ENCODE results near the gene B3GALT4.
"Not testable (repeated sequence)": the region's sequence is repeated elsewhere in the genome, so short reads cannot be mapped to it uniquely, and the experiment has no call there.

B3GALT4 gene

DNA sequence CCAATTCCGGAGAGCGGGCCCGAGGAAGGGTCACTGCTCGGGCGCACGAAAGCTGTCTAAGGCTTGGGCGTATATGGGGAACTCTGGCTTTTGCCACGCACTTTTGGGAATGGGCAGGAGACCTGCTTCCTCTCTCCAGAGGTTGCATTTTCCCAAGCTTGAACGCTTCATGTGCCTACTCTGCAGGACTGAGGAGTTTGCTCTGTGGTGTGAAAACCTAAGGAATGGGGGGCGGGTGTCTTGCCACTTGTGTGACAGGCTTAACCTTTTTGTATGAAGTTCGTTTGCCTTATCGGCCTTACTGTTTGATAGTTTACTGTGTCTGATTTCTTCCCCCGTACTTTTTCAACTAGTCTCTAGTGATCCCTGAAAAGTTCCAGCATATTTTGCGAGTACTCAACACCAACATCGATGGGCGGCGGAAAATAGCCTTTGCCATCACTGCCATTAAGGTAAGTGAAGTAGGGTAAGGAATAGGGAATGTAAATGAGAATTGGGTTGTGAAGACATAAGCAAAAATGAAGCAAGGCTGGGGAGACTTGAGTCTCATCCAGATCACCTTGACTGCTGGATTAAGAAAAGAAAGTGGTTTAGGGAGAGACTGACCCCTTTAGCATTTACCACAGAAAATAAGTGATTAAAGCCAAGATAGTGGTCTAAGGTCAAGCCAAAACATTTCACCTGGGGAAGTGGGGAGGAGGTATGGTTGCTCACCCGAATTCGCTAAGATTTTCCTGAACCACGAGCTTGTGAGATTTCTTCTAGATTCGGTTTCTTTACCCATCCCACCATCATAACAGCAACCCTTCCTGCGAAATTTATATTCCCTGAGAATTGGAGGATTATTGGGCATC is 4.4 kb upstream of the B3GALT4 start:
- DNase-seq (ENCODE audit: low read depth): no peak

DNA sequence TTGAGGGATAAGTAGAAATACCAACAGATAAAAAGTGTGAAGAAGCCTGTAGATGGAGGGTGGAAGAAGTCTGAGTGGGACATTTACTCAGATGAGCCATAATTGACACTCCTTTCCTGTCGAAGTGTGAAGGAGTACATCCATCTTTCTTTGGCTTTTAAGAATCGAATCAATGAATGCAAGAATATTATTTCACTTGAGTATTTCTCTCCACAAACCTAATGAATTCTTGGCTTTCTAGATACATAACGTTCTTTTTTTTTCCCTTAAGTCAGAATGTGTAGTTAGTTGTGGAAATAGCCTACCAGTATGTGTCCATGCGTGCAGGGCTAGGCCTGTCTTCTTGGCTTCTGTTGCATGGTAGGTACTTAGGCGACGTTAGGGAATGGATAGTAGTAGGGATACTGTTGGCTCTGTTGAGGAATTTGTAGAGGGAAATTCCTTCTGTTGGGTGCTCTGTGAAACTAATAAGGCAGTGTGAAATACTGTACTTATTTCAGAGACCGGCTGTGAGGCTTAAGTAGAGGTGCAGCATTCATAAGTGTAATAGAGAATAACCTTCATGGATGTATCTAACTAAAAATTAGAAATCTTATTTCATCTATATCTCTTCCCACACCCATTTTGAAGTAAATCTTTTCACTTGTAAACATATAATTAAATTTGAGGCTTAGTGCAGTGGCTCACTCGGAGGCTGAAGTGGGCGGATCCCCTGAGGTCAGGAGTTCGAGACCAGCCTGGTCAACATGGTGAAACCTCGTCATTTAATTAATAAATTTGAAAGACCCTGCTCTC is 3.6 kb upstream of the B3GALT4 start:
- no peak for DNase-seq (ENCODE audit: low read depth)

DNA sequence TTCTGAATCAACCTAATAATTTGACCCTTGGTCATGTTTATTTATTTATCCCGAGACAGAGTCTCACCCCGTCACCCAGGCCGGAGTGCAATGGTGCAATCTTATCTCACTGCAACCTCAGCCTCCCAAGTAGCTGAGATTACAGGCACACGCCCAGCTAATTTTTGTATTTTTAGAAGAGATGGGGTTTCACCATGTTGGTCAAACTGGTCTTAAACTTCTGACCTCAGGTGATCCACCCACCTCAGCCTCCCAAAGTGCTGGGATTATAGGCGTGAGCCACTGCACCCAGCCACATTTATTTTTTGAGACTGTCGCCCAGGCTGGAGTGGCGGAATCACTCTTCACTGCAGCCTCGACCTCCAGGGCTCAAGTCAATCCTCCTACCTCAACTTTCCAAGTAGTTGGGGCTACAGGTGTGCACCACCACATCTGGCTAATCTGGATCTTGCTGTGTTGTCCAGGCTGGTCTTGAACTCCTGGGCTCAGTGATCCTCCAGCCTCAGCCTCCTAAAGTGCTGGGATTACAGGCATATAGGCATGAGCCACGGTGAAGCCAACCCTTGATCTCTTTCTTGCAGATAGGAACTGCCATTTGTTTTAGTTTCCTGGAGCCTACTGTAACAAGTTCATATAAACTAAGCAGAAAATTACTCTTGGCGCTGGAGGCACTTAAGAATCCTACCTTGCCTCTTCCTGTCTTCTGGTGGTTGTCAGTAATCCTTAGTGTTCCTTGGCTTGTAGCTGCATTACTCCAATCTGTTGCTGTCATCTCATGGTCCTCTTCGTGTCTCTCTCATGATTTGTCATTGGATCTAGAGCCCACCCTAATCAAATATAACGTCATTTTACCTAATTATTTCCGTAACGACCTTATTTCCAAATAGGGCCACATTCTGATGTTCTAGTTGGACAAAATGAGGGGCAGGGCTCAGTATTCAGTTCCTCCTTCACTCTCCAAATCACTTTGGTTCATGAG is 2.7 kb upstream of the B3GALT4 start:
- no peak for DNase-seq (ENCODE audit: low read depth)

DNA sequence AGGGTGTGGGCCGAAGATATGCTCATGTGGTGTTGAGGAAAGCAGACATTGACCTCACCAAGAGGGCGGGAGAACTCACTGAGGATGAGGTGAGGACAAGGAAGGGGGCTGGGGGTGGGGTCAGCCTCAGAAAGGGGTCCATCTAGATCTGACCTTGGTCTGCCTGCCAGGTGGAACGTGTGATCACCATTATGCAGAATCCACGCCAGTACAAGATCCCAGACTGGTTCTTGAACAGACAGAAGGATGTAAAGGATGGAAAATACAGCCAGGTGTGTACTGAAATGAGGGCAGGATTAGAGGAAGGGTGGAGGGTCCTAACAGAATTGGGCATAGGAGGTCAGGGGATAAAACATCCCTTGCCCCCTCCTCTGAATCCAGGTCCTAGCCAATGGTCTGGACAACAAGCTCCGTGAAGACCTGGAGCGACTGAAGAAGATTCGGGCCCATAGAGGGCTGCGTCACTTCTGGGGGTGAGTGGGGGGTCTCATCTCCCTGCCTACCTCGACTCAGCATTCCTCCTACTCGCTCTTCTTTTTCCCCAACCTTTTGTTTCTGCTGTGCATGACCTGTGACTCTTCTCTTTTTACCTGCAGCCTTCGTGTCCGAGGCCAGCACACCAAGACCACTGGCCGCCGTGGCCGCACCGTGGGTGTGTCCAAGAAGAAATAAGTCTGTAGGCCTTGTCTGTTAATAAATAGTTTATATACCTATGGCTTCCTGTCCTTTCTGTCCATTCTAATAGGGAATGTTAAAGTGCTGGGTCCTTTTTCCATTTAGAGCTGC is 935 bp upstream of the B3GALT4 start:
- DNase-seq (ENCODE audit: low read depth): not testable (repeated sequence)

DNA sequence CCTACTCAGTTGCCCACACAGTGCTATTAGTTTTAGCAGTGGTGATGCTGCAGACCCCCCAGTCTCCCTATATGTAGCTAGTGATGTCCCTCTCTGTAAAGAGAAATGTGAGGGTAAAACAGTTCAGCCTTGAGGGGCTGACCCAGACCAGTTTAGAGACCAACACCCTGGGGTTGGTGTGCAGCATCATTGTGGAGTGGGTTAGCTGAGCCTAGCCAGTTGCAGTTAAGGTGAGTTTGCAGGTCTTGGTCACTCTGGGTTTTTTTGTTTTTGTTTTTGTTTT is 401 bp upstream of the B3GALT4 start:
- no peak for DNase-seq (ENCODE audit: low read depth)

DNA sequence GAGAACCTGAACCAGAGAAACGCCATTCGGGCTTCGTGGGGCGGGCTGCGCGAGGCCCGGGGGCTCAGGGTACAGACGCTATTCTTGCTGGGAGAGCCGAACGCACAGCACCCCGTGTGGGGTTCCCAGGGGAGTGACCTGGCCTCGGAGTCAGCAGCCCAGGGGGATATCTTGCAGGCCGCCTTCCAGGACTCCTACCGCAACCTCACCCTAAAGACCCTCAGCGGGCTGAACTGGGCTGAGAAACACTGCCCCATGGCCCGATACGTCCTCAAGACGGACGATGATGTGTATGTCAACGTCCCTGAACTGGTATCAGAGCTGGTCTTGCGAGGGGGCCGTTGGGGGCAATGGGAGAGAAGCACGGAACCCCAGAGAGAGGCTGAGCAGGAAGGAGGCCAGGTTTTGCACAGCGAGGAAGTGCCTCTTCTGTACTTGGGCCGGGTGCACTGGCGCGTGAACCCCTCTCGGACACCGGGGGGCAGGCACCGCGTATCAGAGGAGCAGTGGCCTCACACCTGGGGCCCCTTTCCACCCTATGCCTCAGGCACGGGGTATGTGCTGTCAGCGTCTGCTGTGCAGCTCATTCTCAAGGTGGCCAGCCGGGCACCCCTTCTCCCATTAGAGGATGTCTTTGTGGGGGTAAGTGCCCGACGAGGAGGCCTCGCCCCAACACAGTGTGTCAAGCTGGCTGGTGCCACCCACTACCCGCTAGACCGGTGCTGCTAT is 904 bp downstream of the B3GALT4 start:
- no peak for DNase-seq (ENCODE audit: low read depth)

DNA sequence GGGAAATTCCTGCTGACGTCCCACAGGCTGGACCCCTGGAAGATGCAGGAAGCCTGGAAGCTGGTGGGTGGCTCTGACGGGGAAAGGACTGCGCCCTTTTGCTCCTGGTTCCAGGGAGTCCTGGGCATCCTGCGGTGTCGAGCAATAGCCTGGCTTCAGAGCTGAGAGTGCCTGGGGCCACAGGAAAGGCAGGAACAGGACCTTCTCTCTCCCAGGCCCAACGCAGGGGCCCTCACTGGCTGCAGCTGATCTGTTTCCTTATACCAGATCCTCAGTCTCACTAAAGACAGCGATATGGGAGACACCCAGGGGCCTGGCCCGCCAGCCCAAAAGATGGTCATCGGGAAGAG is 1.4 kb downstream of the B3GALT4 start:
- no peak for DNase-seq (ENCODE audit: low read depth)

DNA sequence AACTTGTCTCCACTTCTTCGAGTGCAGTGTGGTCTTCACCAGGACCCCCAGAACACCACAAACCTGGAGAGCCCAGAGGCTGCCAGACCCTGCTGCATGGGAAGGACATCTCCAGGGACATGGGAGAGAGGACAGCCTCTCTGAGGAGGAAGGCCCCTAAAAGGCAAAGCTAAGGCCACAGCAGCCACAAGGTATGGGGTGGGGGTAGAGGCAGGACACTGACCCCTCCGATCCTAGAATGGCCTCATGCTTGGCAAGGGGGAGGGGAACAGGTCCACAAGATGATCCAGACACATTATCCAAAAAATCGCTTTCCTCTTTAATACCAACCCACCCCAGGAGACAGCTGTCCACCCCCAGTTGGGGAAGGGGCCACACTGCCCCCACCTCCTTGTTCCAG is 1.9 kb downstream of the B3GALT4 start:
- no peak for DNase-seq (ENCODE audit: low read depth)

DNA sequence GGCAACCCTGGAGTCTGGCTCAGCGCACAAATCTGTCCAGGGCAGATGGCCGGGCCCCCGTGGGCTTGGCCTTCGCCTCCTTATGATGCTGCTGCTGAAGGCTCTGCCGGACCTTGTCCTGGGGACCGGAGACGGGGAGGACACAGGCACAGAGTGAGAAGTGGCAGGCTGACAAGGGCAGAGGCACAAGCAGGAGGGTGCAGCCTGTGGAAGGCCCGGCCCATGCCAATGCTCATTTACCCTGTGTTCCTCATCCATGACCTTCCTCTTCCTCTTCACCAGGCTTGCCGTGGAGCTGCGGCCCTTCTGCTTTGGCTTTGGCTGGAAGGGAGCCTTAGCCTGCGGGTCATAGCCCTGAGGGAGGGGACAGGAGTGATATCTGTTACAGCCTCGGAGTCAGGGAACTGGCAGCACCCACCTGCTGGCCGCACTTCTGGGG is 2.4 kb downstream of the B3GALT4 start:
- DNase-seq (ENCODE audit: low read depth): no peak

DNA sequence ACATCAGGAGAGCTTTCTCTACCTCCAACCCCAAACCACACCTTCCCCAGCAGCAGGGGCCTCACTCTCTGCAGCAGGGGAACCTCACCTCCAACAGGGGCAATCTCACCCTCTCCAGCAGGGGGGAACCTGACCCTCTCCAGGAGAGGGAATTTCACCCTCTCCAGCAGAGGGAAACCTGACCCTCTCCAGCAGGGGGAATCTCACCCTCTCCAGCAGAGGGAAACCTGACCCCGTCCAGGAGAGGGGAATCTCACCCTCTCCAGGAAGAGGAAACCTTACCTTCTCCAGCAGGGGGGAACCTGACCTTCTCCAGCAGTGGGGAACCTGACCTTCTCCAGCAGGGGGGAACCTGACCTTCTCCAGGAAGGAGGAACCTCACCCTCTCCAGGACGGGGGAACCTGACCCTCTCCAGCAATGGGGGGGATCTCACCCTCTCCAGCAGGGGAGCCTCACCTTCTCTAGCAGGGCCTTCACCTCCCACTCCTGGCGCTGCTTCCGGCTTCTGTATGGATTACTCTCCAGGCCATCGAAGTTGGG is 3.1 kb downstream of the B3GALT4 start:
- DNase-seq (ENCODE audit: low read depth): no peak

DNA sequence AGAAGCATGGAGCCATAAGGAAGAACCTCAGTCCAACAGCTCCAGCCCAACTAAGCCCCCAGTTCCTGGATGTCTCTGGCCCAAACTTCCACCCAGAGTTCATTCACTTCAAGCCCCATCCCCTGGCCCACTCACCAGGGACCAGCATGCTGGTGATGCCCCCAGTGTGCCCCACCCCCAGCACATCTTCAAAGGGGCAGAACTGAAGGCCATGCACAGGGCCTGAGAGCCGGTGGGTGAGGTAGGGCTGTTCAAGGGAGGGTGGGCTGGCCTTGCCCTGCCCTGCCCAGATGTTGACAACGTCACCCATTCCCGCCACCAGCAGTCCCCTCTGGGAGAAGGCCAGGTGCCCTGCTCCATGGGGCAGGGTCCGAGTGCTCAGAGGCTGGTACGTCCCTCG is 3.6 kb downstream of the B3GALT4 start:
- DNase-seq (ENCODE audit: low read depth): no peak

DNA sequence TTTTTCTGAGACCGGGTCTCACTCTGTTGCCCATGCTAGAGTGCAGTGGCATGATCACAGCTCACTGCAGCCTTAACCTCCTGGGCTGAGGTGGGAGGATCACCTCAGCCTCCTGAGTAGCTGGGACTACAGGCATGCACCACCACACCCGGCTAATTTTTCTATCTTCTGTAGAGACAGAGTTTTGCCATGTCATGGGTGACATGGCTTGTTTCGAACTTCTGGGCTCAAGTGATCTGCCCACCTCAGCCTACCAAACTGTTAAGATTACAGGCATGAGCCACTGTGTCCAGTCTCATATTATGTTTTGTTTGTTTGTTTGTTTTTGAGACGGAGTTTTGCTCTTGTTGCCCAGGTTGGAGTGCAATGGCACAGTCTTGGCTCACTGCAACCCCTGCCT is 8.3 kb downstream of the B3GALT4 start:
- DNase-seq (ENCODE audit: low read depth): not testable (repeated sequence)

DNA sequence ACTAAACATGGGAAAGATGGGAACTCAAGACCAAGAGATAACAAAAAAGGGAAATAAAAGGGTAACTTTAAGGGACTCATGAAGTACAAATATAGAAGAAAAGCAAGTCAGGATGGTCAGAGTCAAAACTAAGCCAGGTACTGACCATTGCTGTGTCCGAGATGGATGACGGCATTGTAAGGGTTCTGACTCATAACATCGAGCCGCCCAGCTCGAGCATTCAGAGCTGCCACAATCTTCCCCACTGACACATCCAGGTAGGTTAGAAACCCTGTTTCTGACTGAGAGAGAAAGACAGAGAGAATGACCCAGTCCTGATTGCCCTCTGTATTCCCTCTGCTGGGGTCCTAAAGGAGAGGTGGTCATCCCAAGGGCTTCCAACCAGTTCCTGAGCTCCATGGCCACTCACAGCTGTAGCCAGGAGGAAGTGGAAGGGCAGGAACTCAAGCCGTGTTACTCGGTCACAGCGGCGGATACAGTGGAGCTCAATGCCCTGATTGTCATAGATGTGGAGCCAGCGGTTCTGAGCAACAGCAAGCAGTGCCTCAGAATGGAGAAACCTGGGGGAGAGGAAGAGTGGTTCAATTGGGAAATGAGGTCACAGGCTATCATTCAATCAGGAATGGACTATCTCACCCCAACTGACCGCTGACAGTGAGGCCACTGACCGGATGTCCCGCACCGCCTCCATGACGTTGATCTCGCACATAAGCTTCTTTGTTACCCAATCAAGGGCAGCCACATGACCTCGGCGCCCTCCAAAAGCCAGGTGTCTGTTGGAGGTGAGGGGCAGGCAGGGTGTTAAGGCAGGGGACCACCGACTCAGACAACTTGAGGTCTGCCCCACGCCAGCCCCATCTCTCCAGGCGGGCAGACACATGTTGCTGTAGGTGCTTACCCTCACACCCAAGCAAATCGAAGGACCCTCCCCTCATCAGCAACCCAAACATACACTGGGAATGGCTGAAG is 10.3 kb downstream of the B3GALT4 start:
- DNase-seq (ENCODE audit: low read depth): no peak

DNA sequence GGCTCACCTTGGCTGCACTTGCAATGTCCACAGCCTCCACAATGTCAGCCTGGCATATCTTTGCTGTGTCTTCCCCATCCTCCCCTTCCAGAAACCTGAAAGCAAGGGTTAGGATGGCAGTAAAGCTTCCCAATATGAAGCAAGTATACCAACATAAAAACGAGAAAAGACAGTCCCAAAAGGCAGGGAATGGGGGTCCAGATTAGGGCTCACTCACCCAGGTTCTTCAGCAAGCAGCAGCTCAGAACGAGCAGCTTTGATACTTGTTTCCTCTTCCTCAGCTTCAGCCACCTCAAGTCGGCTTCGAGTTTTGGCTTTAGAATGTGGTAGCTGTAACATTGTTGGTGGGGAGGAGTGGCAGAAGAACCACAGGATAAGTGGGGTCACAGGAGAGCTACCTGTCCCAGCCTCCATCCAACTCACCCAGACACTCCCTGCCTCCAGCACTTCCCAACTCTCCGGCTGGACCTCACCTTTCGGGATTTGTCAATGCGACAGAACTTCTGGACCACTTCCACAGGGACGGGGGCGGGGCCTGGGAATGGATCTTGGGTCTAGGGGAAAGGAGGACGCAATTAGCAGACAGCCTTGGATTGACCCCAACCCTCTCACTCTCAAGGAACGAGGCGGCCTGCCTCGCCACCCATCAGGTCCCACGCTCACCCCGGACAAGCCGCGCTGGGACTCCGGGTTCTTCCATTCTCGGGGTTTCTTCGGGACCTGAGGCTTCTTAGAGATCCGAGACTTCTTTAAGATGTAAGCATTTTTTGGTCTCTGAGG is 11.4 kb downstream of the B3GALT4 start:
- no peak for DNase-seq (ENCODE audit: low read depth)

DNA sequence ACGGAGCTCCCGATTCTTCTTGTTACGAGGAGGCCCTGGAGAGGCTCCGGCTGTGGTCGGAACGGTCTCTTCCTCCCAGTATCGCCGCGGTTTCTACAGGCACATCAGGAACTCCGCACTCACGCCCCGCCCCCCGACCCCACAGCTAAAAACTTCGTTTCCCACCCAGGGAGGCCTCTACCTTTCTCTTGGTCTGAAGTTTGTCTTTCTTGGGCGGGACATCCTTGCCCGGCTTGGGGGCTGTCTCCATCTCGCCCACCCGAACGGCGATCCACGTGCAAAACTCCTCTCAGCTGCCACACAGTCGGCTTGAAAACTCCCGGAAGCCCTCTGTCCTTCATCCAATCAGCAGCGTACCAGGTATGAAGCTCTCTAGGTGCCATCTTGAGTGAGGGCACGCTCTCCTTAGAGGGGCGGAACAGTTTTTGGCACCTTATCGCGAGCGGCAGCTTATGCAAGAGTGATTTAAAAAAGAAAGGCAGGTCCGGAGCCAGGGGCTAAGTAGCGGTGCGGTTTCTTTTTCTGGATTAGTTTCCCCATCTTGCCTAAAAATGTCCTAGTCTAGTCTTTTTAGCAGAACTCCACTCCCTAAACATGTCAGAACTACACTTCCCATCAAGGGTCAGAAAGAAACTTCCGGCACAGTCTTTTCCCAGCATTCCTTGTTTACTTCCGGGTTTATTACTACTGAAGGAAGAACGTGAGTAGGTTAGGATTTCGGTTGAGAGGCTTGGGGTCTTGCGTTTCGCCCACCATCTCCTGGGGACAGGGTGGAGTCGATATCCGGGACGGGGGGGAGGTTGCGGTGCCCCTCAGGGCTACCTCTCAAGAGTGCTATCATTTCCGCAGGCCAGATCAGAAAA is 12.2 kb downstream of the B3GALT4 start, which contains the start of the genes PFDN6 and WDR46:
Gene PFDN6 (plus strand): TSS at position 681 of the 863 bp plus-strand sequence. CDS start 256 bp downstream, outside the sequence.
Gene WDR46 (minus strand): TSS at position 319 of the 863 bp plus-strand sequence. CDS start 69 bp downstream, at position 250.
- peak; percentile 85 for DNase-seq (ENCODE audit: low read depth)

DNA sequence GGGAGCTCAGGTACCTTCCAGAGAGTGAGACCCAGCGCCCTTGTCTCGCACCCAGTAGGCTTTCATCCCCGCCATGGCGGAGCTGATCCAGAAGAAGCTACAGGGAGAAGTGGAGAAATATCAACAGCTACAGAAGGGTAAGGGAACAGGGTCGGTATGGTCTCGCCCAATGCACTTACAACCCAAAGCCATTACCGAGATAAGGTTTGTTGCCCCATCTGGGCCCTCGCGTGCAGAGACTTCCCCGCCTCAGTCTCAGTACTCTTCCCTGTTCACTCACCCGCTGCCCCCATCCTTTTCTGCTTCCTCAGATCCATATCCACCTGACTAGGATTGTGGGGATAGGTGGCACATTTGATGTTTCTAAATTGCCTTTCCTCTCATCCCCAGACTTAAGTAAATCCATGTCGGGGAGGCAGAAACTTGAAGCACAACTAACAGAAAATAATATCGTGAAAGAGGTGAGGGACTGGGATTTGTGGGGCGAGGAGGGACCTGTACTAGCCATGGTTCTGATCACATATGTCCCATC is 12.9 kb downstream of the B3GALT4 start:
- no peak for DNase-seq (ENCODE audit: low read depth)

DNA sequence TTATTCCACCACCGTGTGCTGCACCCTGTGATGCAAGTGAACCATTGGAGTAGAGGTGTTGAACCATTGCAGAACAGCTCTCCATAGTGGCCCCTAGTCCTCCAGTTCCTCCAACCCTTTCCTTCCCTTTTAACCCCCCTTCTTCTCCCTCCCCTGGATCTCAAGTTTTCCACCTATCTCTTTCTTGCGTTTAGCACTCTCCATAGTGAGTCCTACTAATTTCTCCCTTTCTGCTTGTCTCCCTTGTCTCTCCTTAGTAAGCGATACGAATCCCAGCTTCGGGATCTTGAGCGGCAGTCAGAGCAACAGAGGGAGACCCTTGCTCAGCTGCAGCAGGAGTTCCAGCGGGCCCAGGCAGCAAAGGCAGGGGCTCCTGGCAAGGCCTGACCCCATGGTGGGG is 13.5 kb downstream of the B3GALT4 start:
- DNase-seq (ENCODE audit: low read depth): no peak

Data from HS-27A (cell line).